GM12878 (cell line): ENCODE data around the gene TTC5. TPM values are rescaled to one million over a fixed set of nuclear protein-coding genes. Genes with fewer than 3 reads are reported as not detected.

Source experiments
- BCLAF1 ChIP-seq: fragments of 450-650 bp; IDR thresholded peaks from 2 replicates; pipeline ENCODE4 v1.6.1; 2017; ENCODE audit warnings: antibody characterized with exemption, mild to moderate bottlenecking, moderate library complexity
- CHD1 ChIP-seq: IDR thresholded peaks from 2 replicates; pipeline ENCODE4 v1.6.1; 2012; ENCODE audit warnings: low read depth, low read length, improper control_type of control experiment
- E2F4 ChIP-seq: IDR thresholded peaks from 2 replicates; pipeline ENCODE4 v1.6.1; 2012; ENCODE audit warnings: low read depth, low read length, improper control_type of control experiment
- FOXM1 ChIP-seq: IDR thresholded peaks from 2 replicates; pipeline ENCODE4 v1.6.1; 2012; ENCODE audit warnings: low read depth, mild to moderate bottlenecking, inconsistent platforms, low read length, moderate library complexity
- IKZF2 ChIP-seq, 2 experiments: fragments of 450-650 bp; IDR thresholded peaks; 2 replicates each; pipeline ENCODE4 v1.6.1; 2017; ENCODE audit warnings: mild to moderate bottlenecking in 2 of 2, moderate library complexity in 2 of 2
- IRF3 ChIP-seq: fragments of 450-650 bp; IDR thresholded peaks from 2 replicates; pipeline ENCODE4 v1.6.1; 2014; ENCODE audit warnings: mild to moderate bottlenecking
- JUNB ChIP-seq: IDR thresholded peaks from 2 replicates; pipeline ENCODE4 v1.6.1; 2016; ENCODE audit warnings: antibody characterized with exemption, mild to moderate bottlenecking
- LARP7 ChIP-seq: fragments of 450-650 bp; IDR thresholded peaks from 2 replicates; pipeline ENCODE4 v1.6.1; 2017; ENCODE audit warnings: mild to moderate bottlenecking
- NR2F1 ChIP-seq: fragments of 450-650 bp; conservative IDR thresholded peaks from 2 replicates; pipeline ENCODE4 v1.6.1; 2017; ENCODE audit warnings: mild to moderate bottlenecking
- PBX3 ChIP-seq: IDR thresholded peaks from 2 replicates; pipeline ENCODE4 v1.6.1; 2011; ENCODE audit warnings: mild to moderate bottlenecking, low read depth, low read length, moderate library complexity; ENCODE audit not compliant: insufficient replicate concordance
- POLR2A ChIP-seq: IDR thresholded peaks from 2 replicates; pipeline ENCODE4 v1.6.1; 2011; ENCODE audit warnings: low read depth, mild to moderate bottlenecking, low read length
- POLR2AphosphoS2 ChIP-seq: IDR thresholded peaks from 2 replicates; pipeline ENCODE4 v1.6.1; 2011; ENCODE audit warnings: low read depth, mild to moderate bottlenecking, low read length, improper control_type of control experiment, moderate library complexity
- RAD21 ChIP-seq: IDR thresholded peaks from 2 replicates; pipeline ENCODE4 v1.6.1; 2011; ENCODE audit warnings: mild to moderate bottlenecking, low read depth, low read length, moderate library complexity; ENCODE audit not compliant: insufficient read depth
- RB1 ChIP-seq: fragments of 450-650 bp; formaldehyde crosslinking; IDR thresholded peaks from 2 replicates; pipeline ENCODE4 v1.6.1; 2017; ENCODE audit warnings: mild to moderate bottlenecking, borderline replicate concordance
- RFX5 ChIP-seq: IDR thresholded peaks from 2 replicates; pipeline ENCODE4 v1.6.1; 2011; ENCODE audit warnings: low read depth, low read length, improper control_type of control experiment
- SIX5 ChIP-seq: IDR thresholded peaks from 2 replicates; pipeline ENCODE4 v1.6.1; 2011; ENCODE audit warnings: mild to moderate bottlenecking, low read depth, low read length, moderate library complexity; ENCODE audit not compliant: severe bottlenecking
- SKIL ChIP-seq: fragments of 450-650 bp; IDR thresholded peaks from 2 replicates; pipeline ENCODE4 v1.6.1; 2017; ENCODE audit warnings: mild to moderate bottlenecking, low read depth, inconsistent platforms; ENCODE audit not compliant: poor library complexity, severe bottlenecking
- SMAD5 ChIP-seq: IDR thresholded peaks from 2 replicates; pipeline ENCODE4 v1.6.1; 2016; ENCODE audit warnings: antibody characterized with exemption, low read depth
- SMARCA5 ChIP-seq: fragments of 450-650 bp; IDR thresholded peaks from 2 replicates; pipeline ENCODE4 v1.6.1; 2017; ENCODE audit warnings: mild to moderate bottlenecking
- SREBF2 ChIP-seq: IDR thresholded peaks from 2 replicates; pipeline ENCODE4 v1.6.1; 2012; ENCODE audit warnings: mild to moderate bottlenecking, low read length
- TAF1 ChIP-seq: IDR thresholded peaks from 2 replicates; pipeline ENCODE4 v1.6.1; 2011; ENCODE audit warnings: mild to moderate bottlenecking, low read depth, low read length, borderline replicate concordance
- TCF3 ChIP-seq: IDR thresholded peaks from 2 replicates; pipeline ENCODE4 v1.6.1; 2012; ENCODE audit warnings: low read depth, mild to moderate bottlenecking, low read length, borderline replicate concordance; ENCODE audit not compliant: insufficient read depth
- TCF7 ChIP-seq: IDR thresholded peaks from 2 replicates; pipeline ENCODE4 v1.6.1; 2014; ENCODE audit warnings: antibody characterized with exemption, borderline replicate concordance
- ZNF24 ChIP-seq: fragments of 450-650 bp; IDR thresholded peaks from 2 replicates; pipeline ENCODE4 v1.6.1; 2017; ENCODE audit warnings: antibody characterized with exemption, mild to moderate bottlenecking
- polyA plus RNA-seq, 11 experiments: library from polyadenylated mRNA; depleted of rRNA in 4 of 11; unstranded in 6 of 11; stranded (reverse) in 5 of 11; fragments of >200 nt; fragmentation: Nextera tagmentation in 4 of 11; fragmentation: Illumina TruSeq in 1 of 11; extraction: Ambion mirVana in 4 of 11; extraction: Trizol in 1 of 11; gene quantifications; 1 replicate in 1 of 11; 2 replicates in 10 of 11; pipeline versions ENCODE4 v1.2.1 to v1.2.3, GENCODE V29; 2011 to 2016; ENCODE audit warnings: inconsistent platforms in 2 of 11, missing spikeins in 2 of 11, low read depth in 1 of 11
- total RNA-seq, 4 experiments: library from RNA; depleted of rRNA in 3 of 4; stranded (reverse); fragments of >200 nt in 3 of 4; fragmentation: Illumina TruSeq in 1 of 4; extraction: Trizol in 1 of 4; gene quantifications; 2 replicates each; pipeline versions ENCODE4 v1.2.1 to v1.2.3, GENCODE V29; 2013 to 2021

The TTC5 gene
- total and polyA plus RNA-seq, 10 of the 15 experiments (the other 5 are each of a cell fraction or from before 2014, with no cell fraction given), result 6.9 to 21.6 (median 13.5) TPM

GRCh38 chr14:20332788-20333493 lies 27.2 kb upstream of the TTC5 start, which contains the start of gene CCNB1IP1 (continued):
- TF ChIP-seq BCLAF1 (no peak), CHD1 (no peak), E2F4 (no peak), SREBF2 (no peak), TAF1 (no peak), RAD21 (no peak), SMAD5 (no peak), RFX5 (peak; percentile 49; the same call in 1 of the 2 replicates), SKIL (no peak), FOXM1 (no peak), TCF7 (no peak), NR2F1 (no peak), POLR2AphosphoS2 (no peak), IRF3 (no peak), PBX3 (no peak), SMARCA5 (0 out of 2 replicates have a peak, but pooled peaks have one; percentile 10), LARP7 (no peak), JUNB (peak; percentile 74), RB1 (no peak), POLR2A (peak; percentile 56; the same call in 1 of the 2 replicates), TCF3 (no peak), ZNF24 (no peak), SIX5 (no peak), IKZF2 (IDR thresholded peaks at IDR 0.05) (peak; percentile 74 to 90)
